ENCODE measurements around the gene FANCI.

Gene FANCI

GRCh38 chr15:89293012-89293411 lies 49.2 kb downstream of the FANCI start:
- POLR2A ChIA-PET (ENCODE audit: low non-redundant PET), result no interaction called here
- CTCF ChIA-PET, result no interaction called here
- no peak overlapping the region for H3K27ac ChIP-seq
- no peak for DNase-seq (ENCODE audit: low spot score)
- 0 out of 2 replicates have a peak, but pooled peaks have one; percentile 10 for TF ChIP-seq CTCF (conservative IDR thresholded peaks at IDR 0.05; ENCODE audit: low read depth)

GRCh38 chr15:89299896-89300295 lies 56.1 kb downstream of the FANCI start:
- ChIA-PET CTCF (interaction anchor here (0.6 to 0.9 kb wide), 6 partner anchors 13 to 670 kb away, joined by 3 to 5 read pairs (median 4); no protein-coding TSS in a partner anchor), POLR2A (ENCODE audit: low non-redundant PET) (no interaction called here)
- TF ChIP-seq CTCF (conservative IDR thresholded peaks at IDR 0.05; ENCODE audit: low read depth), result no peak
- DNase-seq (ENCODE audit: low spot score), result no peak
- no peak overlapping the region for H3K27ac ChIP-seq

GRCh38 chr15:89301304-89302089 lies 57.7 kb downstream of the FANCI start:
- no peak for DNase-seq (ENCODE audit: low spot score)
- POLR2A ChIA-PET (ENCODE audit: low non-redundant PET), result no interaction called here

GRCh38 chr15:89303986-89304385 lies 60.2 kb downstream of the FANCI start:
- CTCF ChIA-PET, result no interaction called here
- DNase-seq (ENCODE audit: low spot score), result no peak
- no peak overlapping the region for H3K27ac ChIP-seq
- TF ChIP-seq CTCF (conservative IDR thresholded peaks at IDR 0.05; ENCODE audit: low read depth), result no peak
- POLR2A ChIA-PET (ENCODE audit: low non-redundant PET), result no interaction called here

More at GRCh38 chr15:89301304-89302089, 57.7 kb downstream of the FANCI start:
- no peak for TF ChIP-seq CTCF (conservative IDR thresholded peaks at IDR 0.05; ENCODE audit: low read depth)
- no peak overlapping the region for H3K27ac ChIP-seq
- CTCF ChIA-PET, result interaction anchor here (0.5 to 1.7 kb wide), 3 partner anchors 25 to 244 kb away, joined by 3 to 6 read pairs (median 4); no protein-coding TSS in a partner anchor

GRCh38 chr15:89305395-89305794 lies 61.6 kb downstream of the FANCI start:
- ChIA-PET CTCF (no interaction called here), POLR2A (ENCODE audit: low non-redundant PET) (no interaction called here)
- no peak overlapping the region for H3K27ac ChIP-seq
- TF ChIP-seq CTCF (conservative IDR thresholded peaks at IDR 0.05; ENCODE audit: low read depth), result no peak
- no peak for DNase-seq (ENCODE audit: low spot score)

GRCh38 chr15:89307046-89307587 lies 63.3 kb downstream of the FANCI start:
- no peak for DNase-seq (ENCODE audit: low spot score)
- ChIA-PET POLR2A (ENCODE audit: low non-redundant PET) (no interaction called here), CTCF (interaction anchor here (0.7 kb wide), 1 partner anchor 100 kb away, joined by 4 read pairs; no protein-coding TSS in a partner anchor)
- no peak for TF ChIP-seq CTCF (conservative IDR thresholded peaks at IDR 0.05; ENCODE audit: low read depth)
- no peak overlapping the region for H3K27ac ChIP-seq
